ENCODE results near the gene FYN.

- TF ChIP-seq CTCF (optimal IDR thresholded peaks at IDR 0.05 in 1 of 3, IDR thresholded peaks at IDR 0.05 in 1 of 3, conservative IDR thresholded peaks at IDR 0.05 in 1 of 3; ENCODE audit: extremely low read depth in 1 of 3, insufficient read depth in 2 of 3, low read length in 3 of 3) (no peak), EZH2 (IDR thresholded peaks at IDR 0.05; ENCODE audit: low read length) (no peak)
These were observed 171.0 kb downstream of the FYN start for GRCh38 chr6:111702268-111702667.
